ENCODE data around the gene WDR88. TPM values are rescaled to one million over a fixed set of nuclear protein-coding genes. Genes with fewer than 3 reads are reported as not detected.
"Not testable (repeated sequence)": the region's sequence is repeated elsewhere in the genome, so short reads cannot be mapped to it uniquely, and the experiment has no call there.

Gene WDR88
- polyA plus RNA-seq, 4 donors = 0.56 TPM; not detected in 3

DNA sequence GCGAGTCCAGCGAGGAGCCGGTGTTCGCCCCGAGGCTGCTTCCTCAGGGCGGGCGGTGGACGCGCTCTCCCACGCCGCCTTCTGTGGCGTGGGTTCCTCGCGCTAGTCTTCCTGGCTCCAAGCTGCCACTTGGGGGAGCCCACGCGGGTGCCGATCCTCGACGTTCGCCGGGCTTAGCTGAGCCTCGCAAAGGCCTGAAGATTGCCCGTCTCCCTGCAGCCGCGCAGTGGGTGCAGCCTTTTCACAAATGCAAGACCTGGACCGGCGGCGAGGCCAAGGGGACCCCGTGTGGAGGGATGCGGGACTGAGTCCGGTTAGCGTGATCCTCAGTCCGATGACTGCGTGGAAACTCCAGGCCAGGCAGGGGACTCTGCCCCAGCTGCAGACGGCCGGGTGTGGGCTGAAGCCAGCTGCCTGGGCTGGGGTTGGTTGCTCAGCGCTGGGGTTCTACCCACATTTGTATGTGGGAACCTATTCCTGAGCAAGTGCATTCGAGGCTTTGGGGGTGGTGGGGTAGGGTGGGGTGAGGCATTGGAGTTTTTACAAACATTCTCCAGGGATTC is 45.6 kb downstream of the WDR88 start:
- no peaks in the 10 kb centered on the region for H3K27me3 ChIP-seq (ENCODE audit: control insufficient read depth in 3 of 3, insufficient read depth in 3 of 3, low read length in 3 of 3)
- H3K9me3 ChIP-seq (ENCODE audit: control insufficient read depth in 2 of 2, insufficient read depth in 1 of 2, low read depth in 1 of 2, low read length in 1 of 2) = no peaks in the 10 kb centered on the region
- H3K4me1 ChIP-seq (ENCODE audit: control insufficient read depth in 3 of 3, insufficient read depth in 2 of 3, low read depth in 1 of 3, low read length in 2 of 3) = peaks cover 2 to 16% (median 6%) of the 10 kb centered on the region in 3 donors
- no peaks in the 10 kb centered on the region for H3K36me3 ChIP-seq (ENCODE audit: control insufficient read depth in 3 of 3, insufficient read depth in 2 of 3, low read depth in 1 of 3, low read length in 3 of 3)
- FAIRE-seq (no peak), DNase-seq (no peak)
- WGBS, 3 donors = 0 to 1% (median 1%) methylated on average over 24 to 38 of the region's 38 CpGs
- H3K27ac ChIP-seq (ENCODE audit: low read depth in 1 of 3, low read length in 2 of 3) = peak overlapping the region; percentile 85 to 89 (median 85)
- H3K4me3 ChIP-seq (ENCODE audit: low read depth in 1 of 3, low read length in 3 of 3) = peak overlapping the region; percentile 19 to 77 (median 55)

DNA sequence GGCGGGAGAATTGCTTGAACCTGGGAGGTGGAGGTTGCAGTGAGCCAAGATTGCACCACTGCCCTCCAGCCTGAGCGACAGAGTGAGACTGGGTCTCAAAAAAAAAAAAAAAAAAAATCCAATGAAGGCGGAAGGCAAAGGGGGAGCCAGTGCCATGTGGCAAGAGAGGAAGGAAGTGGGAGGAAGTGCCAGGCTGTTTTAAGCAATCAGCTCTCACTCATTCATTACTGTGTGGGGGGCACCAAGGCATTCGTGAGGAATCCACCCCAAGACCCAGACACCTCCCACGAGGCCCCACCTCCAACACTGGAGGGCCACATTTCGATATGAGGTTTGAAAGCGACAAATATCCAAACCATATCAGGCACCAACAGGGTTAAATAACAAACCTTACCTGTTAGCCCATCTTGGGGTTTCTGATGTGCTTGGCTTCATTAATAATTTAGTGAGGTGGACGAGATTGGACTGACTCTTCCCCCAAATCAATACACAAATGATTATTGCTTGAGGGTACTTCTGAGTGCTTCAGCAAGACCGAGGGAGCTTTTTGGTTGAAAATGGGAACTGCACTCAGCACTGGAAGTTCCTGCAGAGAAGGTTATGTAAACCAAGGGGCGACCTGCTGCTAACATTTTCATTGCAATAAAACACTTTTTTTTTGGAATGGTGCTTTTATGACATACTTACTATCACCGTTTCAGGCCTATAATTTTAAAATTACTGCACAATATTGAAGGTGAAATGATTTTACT is 54.7 kb downstream of the WDR88 start:
- no peak for FAIRE-seq
- no peak overlapping the region for H3K27ac ChIP-seq (ENCODE audit: low read depth in 1 of 3, low read length in 2 of 3)
- peaks cover 0 to 2% (median 0%) of the 10 kb centered on the region in 3 donors for H3K27me3 ChIP-seq (ENCODE audit: control insufficient read depth in 3 of 3, insufficient read depth in 3 of 3, low read length in 3 of 3)
- no peaks in the 10 kb centered on the region for H3K4me1 ChIP-seq (ENCODE audit: control insufficient read depth in 3 of 3, insufficient read depth in 2 of 3, low read depth in 1 of 3, low read length in 2 of 3)
- DNase-seq = no peak
- WGBS, 3 donors = 55 to 67% (median 65%) methylated on average over 11 of the region's 11 CpGs
- no peaks in the 10 kb centered on the region for H3K9me3 ChIP-seq (ENCODE audit: control insufficient read depth in 2 of 2, insufficient read depth in 1 of 2, low read depth in 1 of 2, low read length in 1 of 2)
- H3K4me3 ChIP-seq (ENCODE audit: low read depth in 1 of 3, low read length in 3 of 3) = no peak overlapping the region
- no peaks in the 10 kb centered on the region for H3K36me3 ChIP-seq (ENCODE audit: control insufficient read depth in 3 of 3, insufficient read depth in 2 of 3, low read depth in 1 of 3, low read length in 3 of 3)

DNA sequence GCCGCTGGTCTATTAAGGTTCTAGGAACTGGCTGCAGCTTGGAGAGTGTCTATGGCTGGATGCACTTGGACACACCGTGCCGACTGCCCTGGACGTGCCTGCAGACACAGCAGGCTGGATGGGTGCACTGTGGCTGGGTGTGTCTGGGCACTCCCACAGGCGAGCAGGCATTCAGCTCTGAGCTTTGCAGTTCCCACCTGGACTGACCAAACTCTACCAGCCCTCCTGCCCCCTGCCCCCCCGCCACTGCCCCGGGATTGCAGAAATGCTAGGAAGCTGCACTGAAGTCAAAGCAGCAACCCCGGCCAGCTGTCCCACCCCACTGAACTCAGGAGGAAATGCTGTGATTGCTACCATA is 55.2 kb downstream of the WDR88 start:
- no peaks in the 10 kb centered on the region for H3K4me1 ChIP-seq (ENCODE audit: control insufficient read depth in 3 of 3, insufficient read depth in 2 of 3, low read depth in 1 of 3, low read length in 2 of 3)
- WGBS, 3 donors = 19 to 45% (median 33%) methylated on average over 8 of the region's 8 CpGs
- H3K27ac ChIP-seq (ENCODE audit: low read depth in 1 of 3, low read length in 2 of 3) = no peak overlapping the region
- FAIRE-seq (no peak), DNase-seq (peak in 1 of 2 donors; percentile 48)
- H3K4me3 ChIP-seq (ENCODE audit: low read depth in 1 of 3, low read length in 3 of 3) = no peak overlapping the region
- H3K27me3 ChIP-seq (ENCODE audit: control insufficient read depth in 3 of 3, insufficient read depth in 3 of 3, low read length in 3 of 3) = peaks cover 0 to 2% (median 0%) of the 10 kb centered on the region in 3 donors
- H3K9me3 ChIP-seq (ENCODE audit: control insufficient read depth in 2 of 2, insufficient read depth in 1 of 2, low read depth in 1 of 2, low read length in 1 of 2) = no peaks in the 10 kb centered on the region
- no peaks in the 10 kb centered on the region for H3K36me3 ChIP-seq (ENCODE audit: control insufficient read depth in 3 of 3, insufficient read depth in 2 of 3, low read depth in 1 of 3, low read length in 3 of 3)

DNA sequence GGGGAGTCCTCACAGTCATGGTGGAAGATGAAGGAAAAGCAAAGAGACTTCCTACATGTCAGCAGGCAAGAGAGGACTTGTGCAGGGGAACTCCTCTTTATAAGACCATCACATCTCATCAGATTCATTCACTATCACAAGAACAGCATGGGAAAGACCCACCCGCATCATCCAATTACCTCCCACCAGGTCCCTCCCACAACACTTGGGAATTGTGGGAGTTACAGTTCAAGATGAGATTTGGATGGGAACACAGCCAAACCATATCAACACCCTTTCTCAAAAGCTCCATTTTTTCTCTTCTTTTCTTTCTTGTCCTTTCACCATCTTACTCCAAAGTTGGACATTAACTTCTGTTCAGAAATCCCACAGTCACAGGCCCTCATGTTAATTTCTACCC is 57.5 kb downstream of the WDR88 start:
- no peaks in the 10 kb centered on the region for H3K36me3 ChIP-seq (ENCODE audit: control insufficient read depth in 3 of 3, insufficient read depth in 2 of 3, low read depth in 1 of 3, low read length in 3 of 3)
- no peaks in the 10 kb centered on the region for H3K9me3 ChIP-seq (ENCODE audit: control insufficient read depth in 2 of 2, insufficient read depth in 1 of 2, low read depth in 1 of 2, low read length in 1 of 2)
- H3K27ac ChIP-seq (ENCODE audit: low read depth in 1 of 3, low read length in 2 of 3) = no peak overlapping the region
- 0% methylated on average over 1 of the region's 1 CpG for WGBS, 3 donors
- no peak overlapping the region for H3K4me3 ChIP-seq (ENCODE audit: low read depth in 1 of 3, low read length in 3 of 3)
- DNase-seq = no peak
- peaks cover 0 to 3% (median 2%) of the 10 kb centered on the region in 3 donors for H3K27me3 ChIP-seq (ENCODE audit: control insufficient read depth in 3 of 3, insufficient read depth in 3 of 3, low read length in 3 of 3)
- FAIRE-seq = no peak
- H3K4me1 ChIP-seq (ENCODE audit: control insufficient read depth in 3 of 3, insufficient read depth in 2 of 3, low read depth in 1 of 3, low read length in 2 of 3) = no peaks in the 10 kb centered on the region

DNA sequence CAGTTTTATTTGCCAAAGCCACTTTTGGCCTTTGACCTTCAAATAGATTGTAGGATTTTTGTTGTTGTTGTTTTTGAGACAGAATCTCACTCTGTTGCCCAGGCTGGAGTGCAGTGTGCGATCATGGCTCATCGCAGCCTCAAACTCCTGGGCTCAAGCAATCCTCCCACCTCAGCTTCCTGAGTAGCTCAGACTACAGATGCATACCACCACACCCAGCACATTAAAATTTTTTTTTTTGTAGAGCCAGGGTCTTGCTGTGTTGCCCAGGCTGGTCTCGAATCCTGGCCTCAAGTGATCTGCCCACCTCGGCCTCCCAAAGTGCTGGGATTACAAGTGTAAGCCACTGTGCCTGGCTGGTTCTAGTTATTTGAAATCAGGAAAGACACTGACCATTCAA is 59.2 kb downstream of the WDR88 start:
- H3K36me3 ChIP-seq (ENCODE audit: control insufficient read depth in 3 of 3, insufficient read depth in 2 of 3, low read depth in 1 of 3, low read length in 3 of 3); H3K27ac ChIP-seq (ENCODE audit: low read depth in 1 of 3, low read length in 2 of 3); H3K4me3 ChIP-seq (ENCODE audit: low read depth in 1 of 3, low read length in 3 of 3); H3K27me3 ChIP-seq (ENCODE audit: control insufficient read depth in 3 of 3, insufficient read depth in 3 of 3, low read length in 3 of 3); H3K4me1 ChIP-seq (ENCODE audit: control insufficient read depth in 3 of 3, insufficient read depth in 2 of 3, low read depth in 1 of 3, low read length in 2 of 3); DNase-seq; H3K9me3 ChIP-seq (ENCODE audit: control insufficient read depth in 2 of 2, insufficient read depth in 1 of 2, low read depth in 1 of 2, low read length in 1 of 2); FAIRE-seq: not testable (repeated sequence)
- WGBS, 3 donors = 88 to 91% (median 90%) methylated on average over 4 of the region's 4 CpGs

DNA sequence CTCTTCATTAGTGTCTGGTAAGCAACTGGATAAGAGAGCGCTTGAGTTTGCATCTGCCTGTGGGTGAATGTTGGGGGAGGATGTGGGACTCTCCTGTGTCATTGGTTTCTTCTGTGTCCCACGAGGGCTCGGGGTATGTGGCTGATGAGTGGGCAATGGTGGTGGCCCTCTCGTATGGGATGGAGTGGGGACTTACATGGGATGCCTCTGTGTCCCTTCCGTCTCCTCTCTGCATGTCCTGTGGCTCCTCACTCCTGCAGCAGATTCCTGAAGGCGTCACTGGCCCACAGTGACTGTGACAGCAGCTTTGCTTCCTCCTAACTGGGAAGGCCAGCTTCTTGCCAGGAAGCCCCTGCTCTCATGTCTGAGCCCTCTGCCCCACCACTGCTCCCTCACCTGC is 59.6 kb downstream of the WDR88 start:
- Histone ChIP-seq H3K4me3 (ENCODE audit: low read depth in 1 of 3, low read length in 3 of 3) (no peak overlapping the region), H3K9me3 (ENCODE audit: control insufficient read depth in 2 of 2, insufficient read depth in 1 of 2, low read depth in 1 of 2, low read length in 1 of 2) (no peaks in the 10 kb centered on the region), H3K36me3 (ENCODE audit: control insufficient read depth in 3 of 3, insufficient read depth in 2 of 3, low read depth in 1 of 3, low read length in 3 of 3) (peaks cover 0 to 2% (median 0%) of the 10 kb centered on the region in 3 donors), H3K27ac (ENCODE audit: low read depth in 1 of 3, low read length in 2 of 3) (no peak overlapping the region), H3K4me1 (ENCODE audit: control insufficient read depth in 3 of 3, insufficient read depth in 2 of 3, low read depth in 1 of 3, low read length in 2 of 3) (peaks cover 0 to 8% (median 0%) of the 10 kb centered on the region in 3 donors), H3K27me3 (ENCODE audit: control insufficient read depth in 3 of 3, insufficient read depth in 3 of 3, low read length in 3 of 3) (peaks cover 0 to 3% (median 2%) of the 10 kb centered on the region in 3 donors)
- 86 to 92% (median 92%) methylated on average over 6 of the region's 6 CpGs for WGBS, 3 donors
- FAIRE-seq (no peak), DNase-seq (no peak)

DNA sequence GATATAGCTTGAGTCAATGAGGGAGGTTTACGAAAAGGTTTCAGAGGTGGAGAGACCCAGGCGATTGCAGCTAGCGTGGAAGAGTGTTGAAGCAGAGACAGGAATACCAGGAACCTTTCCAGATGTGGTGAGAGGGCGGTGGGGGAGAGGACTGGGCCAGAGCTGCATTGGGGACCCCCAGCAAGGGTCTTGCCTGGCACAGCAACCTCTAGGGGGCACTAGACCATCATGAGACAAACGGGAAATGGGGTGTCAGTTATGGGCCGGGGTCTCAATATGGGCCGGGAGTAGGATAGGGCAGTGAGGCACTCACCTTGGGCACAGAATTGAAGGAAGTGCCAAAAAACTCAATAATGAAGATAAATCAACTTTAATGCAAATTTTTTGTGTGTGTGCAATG is 60.1 kb downstream of the WDR88 start:
- Histone ChIP-seq H3K36me3 (ENCODE audit: control insufficient read depth in 3 of 3, insufficient read depth in 2 of 3, low read depth in 1 of 3, low read length in 3 of 3) (peaks cover 0 to 7% (median 0%) of the 10 kb centered on the region in 3 donors), H3K27ac (ENCODE audit: low read depth in 1 of 3, low read length in 2 of 3) (no peak overlapping the region), H3K4me1 (ENCODE audit: control insufficient read depth in 3 of 3, insufficient read depth in 2 of 3, low read depth in 1 of 3, low read length in 2 of 3) (peaks cover 0 to 8% (median 0%) of the 10 kb centered on the region in 3 donors), H3K9me3 (ENCODE audit: control insufficient read depth in 2 of 2, insufficient read depth in 1 of 2, low read depth in 1 of 2, low read length in 1 of 2) (no peaks in the 10 kb centered on the region), H3K4me3 (ENCODE audit: low read depth in 1 of 3, low read length in 3 of 3) (no peak overlapping the region), H3K27me3 (ENCODE audit: control insufficient read depth in 3 of 3, insufficient read depth in 3 of 3, low read length in 3 of 3) (peaks cover 0 to 3% (median 2%) of the 10 kb centered on the region in 3 donors)
- 69 to 75% (median 72%) methylated on average over 7 of the region's 7 CpGs for WGBS, 3 donors
- FAIRE-seq (no peak), DNase-seq (no peak)

DNA sequence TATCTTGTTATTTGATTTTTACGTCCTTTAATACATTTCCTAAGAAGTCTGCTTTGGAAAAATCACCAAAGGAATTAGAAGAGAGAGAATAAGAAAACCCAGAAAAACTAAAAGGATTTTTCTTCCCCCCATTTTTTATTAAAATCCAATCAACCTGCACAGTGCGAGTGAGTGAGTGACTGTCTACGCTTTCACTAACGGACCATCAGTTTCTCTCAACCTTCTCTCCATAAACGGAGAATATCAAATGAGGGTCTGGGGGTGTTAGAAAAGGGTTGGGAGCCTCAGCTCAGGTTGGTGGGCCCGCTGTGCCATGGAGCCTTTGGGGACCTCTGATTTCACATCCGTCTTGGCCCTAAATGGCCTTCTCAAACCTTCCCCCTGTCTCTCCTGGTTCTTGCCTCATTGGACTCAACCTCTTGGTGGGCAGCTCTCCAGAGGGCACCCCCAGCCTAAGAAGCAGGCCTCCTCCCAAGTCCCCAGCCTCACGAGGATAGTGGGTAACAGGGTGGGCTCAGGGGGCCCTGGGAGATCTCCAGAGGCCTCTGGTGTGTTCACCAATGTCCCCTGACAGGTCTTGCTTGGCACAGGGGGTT is 61.5 kb downstream of the WDR88 start:
- Histone ChIP-seq H3K4me3 (ENCODE audit: low read depth in 1 of 3, low read length in 3 of 3) (peak overlapping the region in 1 of 3 donors; percentile 32), H3K9me3 (ENCODE audit: control insufficient read depth in 2 of 2, insufficient read depth in 1 of 2, low read depth in 1 of 2, low read length in 1 of 2) (no peaks in the 10 kb centered on the region), H3K4me1 (ENCODE audit: control insufficient read depth in 3 of 3, insufficient read depth in 2 of 3, low read depth in 1 of 3, low read length in 2 of 3) (peaks cover 0 to 11% (median 0%) of the 10 kb centered on the region in 3 donors), H3K27ac (ENCODE audit: low read depth in 1 of 3, low read length in 2 of 3) (no peak overlapping the region), H3K27me3 (ENCODE audit: control insufficient read depth in 3 of 3, insufficient read depth in 3 of 3, low read length in 3 of 3) (peaks cover 0 to 3% (median 2%) of the 10 kb centered on the region in 3 donors), H3K36me3 (ENCODE audit: control insufficient read depth in 3 of 3, insufficient read depth in 2 of 3, low read depth in 1 of 3, low read length in 3 of 3) (peaks cover 0 to 20% (median 0%) of the 10 kb centered on the region in 3 donors)
- no peak for FAIRE-seq
- DNase-seq = no peak
- 80 to 82% (median 81%) methylated on average over 8 of the region's 8 CpGs for WGBS, 3 donors

Measured in small intestine (tissue), 7 donors.